BE2C (cell line): ENCODE measurements around the gene HLA-DRA. TPM values are rescaled to one million over a fixed set of nuclear protein-coding genes. Genes with fewer than 3 reads are reported as not detected.

ENCODE experiments used
- DNase-seq: peaks from one replicate; pipeline ENCODE4 v3.0.0-alpha.2; 2020
- H3K27me3 ChIP-seq: fragments of 250-450 bp; sonication (Bioruptor Pico); 2 replicates; pipeline ENCODE4 v1.5.1; 2020; ENCODE audit warnings: mild to moderate bottlenecking
- H3K36me3 ChIP-seq: fragments of 250-450 bp; sonication (Bioruptor Pico); 2 replicates; pipeline ENCODE4 v1.5.1; 2020; ENCODE audit warnings: mild to moderate bottlenecking
- H3K4me1 ChIP-seq: fragments of 250-450 bp; sonication (Bioruptor Pico); 2 replicates; pipeline ENCODE4 v1.5.1; 2020
- H3K4me3 ChIP-seq: 2 replicates; pipeline ENCODE4 v1.5.1; 2011; ENCODE audit warnings: low read depth, low read length
- H3K9me3 ChIP-seq: fragments of 250-450 bp; sonication (Bioruptor Pico); 2 replicates; pipeline ENCODE4 v1.5.1; 2020
- CTCF ChIP-seq: IDR thresholded peaks from 2 replicates; pipeline ENCODE4 v1.5.1; 2012; ENCODE audit warnings: mild to moderate bottlenecking, low read depth, low read length
- polyA plus RNA-seq: library from polyadenylated mRNA; unstranded; fragments of >200 nt; gene quantifications from one replicate; pipeline ENCODE4 v1.2.1, GENCODE V29; 2012; ENCODE audit warnings: low read depth, missing spikeins; ENCODE audit not compliant: insufficient read length, insufficient read depth

Gene HLA-DRA
- polyA plus RNA-seq, result not detected

DNA sequence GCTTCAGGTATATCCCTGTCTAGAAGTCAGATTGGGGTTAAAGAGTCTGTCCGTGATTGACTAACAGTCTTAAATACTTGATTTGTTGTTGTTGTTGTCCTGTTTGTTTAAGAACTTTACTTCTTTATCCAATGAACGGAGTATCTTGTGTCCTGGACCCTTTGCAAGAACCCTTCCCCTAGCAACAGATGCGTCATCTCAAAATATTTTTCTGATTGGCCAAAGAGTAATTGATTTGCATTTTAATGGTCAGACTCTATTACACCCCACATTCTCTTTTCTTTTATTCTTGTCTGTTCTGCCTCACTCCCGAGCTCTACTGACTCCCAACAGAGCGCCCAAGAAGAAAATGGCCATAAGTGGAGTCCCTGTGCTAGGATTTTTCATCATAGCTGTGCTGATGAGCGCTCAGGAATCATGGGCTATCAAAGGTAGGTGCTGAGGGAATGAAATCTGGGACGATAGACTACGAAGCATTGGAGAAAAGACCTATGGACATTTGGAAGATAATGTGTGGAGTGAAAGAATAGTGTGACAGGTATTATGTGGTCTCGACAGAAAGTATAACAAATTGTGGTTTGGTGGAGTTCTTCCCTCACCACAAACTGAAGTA is at the start of gene HLA-DRA:
Gene HLA-DRA, plus strand, starts transcription at position 286 of the 613 bp plus-strand sequence. Its CDS starts 64 bp downstream, at position 350.
- no peak for TF ChIP-seq CTCF
- Histone ChIP-seq H3K36me3 (no peaks in the 10 kb centered on the region), H3K9me3 (no peaks in the 10 kb centered on the region), H3K4me1 (no peaks in the 10 kb centered on the region), H3K27me3 (peaks cover 16% of the 10 kb centered on the region; the same call in 1 of the 2 replicates), H3K4me3 (no peak within 1 kb of the TSS)
- no peak for DNase-seq

GRCh38 chr6:32391505-32391904 is 48.2 kb upstream of the HLA-DRA start:
- Histone ChIP-seq H3K4me3 (no peak overlapping the region), H3K27me3 (peaks cover 42% of the 10 kb centered on the region), H3K9me3 (no peaks in the 10 kb centered on the region), H3K36me3 (no peaks in the 10 kb centered on the region), H3K4me1 (no peaks in the 10 kb centered on the region)
- no peak for DNase-seq
- no peak for TF ChIP-seq CTCF

- no peak for DNase-seq
- H3K36me3 ChIP-seq, result no peaks in the 10 kb centered on the region
- H3K9me3 ChIP-seq, result no peaks in the 10 kb centered on the region
- H3K4me1 ChIP-seq, result no peaks in the 10 kb centered on the region
- H3K4me3 ChIP-seq, result no peak overlapping the region
- peaks cover 35% of the 10 kb centered on the region for H3K27me3 ChIP-seq
- TF ChIP-seq CTCF, result no peak
Observed at GRCh38 chr6:32393665-32394420, 45.8 kb upstream of the HLA-DRA start.

- Histone ChIP-seq H3K9me3 (no peaks in the 10 kb centered on the region), H3K4me1 (no peaks in the 10 kb centered on the region), H3K4me3 (no peak overlapping the region), H3K27me3 (peaks cover 37% of the 10 kb centered on the region), H3K36me3 (no peaks in the 10 kb centered on the region)
- no peak for DNase-seq
- no peak for TF ChIP-seq CTCF
Observed at GRCh38 chr6:32396028-32396427, 43.7 kb upstream of the HLA-DRA start.

- peaks cover 33% of the 10 kb centered on the region for H3K27me3 ChIP-seq
- no peaks in the 10 kb centered on the region for H3K36me3 ChIP-seq
- H3K4me1 ChIP-seq, result no peaks in the 10 kb centered on the region
- H3K4me3 ChIP-seq, result no peak overlapping the region
- TF ChIP-seq CTCF, result no peak
- H3K9me3 ChIP-seq, result no peaks in the 10 kb centered on the region
- no peak for DNase-seq
Observed at GRCh38 chr6:32397252-32397920, 42.3 kb upstream of the HLA-DRA start.
